Skeletal muscle satellite cell (primary cell): ENCODE measurements around the gene MAML3.
"Not testable (repeated sequence)": the region's sequence is repeated elsewhere in the genome, so short reads cannot be mapped to it uniquely, and the experiment has no call there.

Experiments
- H3K27me3 ChIP-seq: 2 replicates; pipeline ENCODE4 v1.7.0; 2013; ENCODE audit warnings: low read length; ENCODE audit not compliant: control insufficient read depth, insufficient read depth
- H3K36me3 ChIP-seq: 2 replicates; pipeline ENCODE4 v1.7.0; 2013; ENCODE audit warnings: mild to moderate bottlenecking, control low read depth, low read length; ENCODE audit not compliant: insufficient read depth
- H3K4me1 ChIP-seq: 2 replicates; pipeline ENCODE4 v1.7.0; 2013; ENCODE audit warnings: low read length; ENCODE audit not compliant: control insufficient read depth, insufficient read depth
- H3K4me2 ChIP-seq: 2 replicates; pipeline ENCODE4 v1.7.0; 2013; ENCODE audit warnings: mild to moderate bottlenecking, low read length
- H3K4me3 ChIP-seq: 2 replicates; pipeline ENCODE4 v1.7.0; 2013; ENCODE audit warnings: low read length
- H3K9ac ChIP-seq: 2 replicates; pipeline ENCODE4 v1.7.0; 2013; ENCODE audit warnings: mild to moderate bottlenecking, low read depth, low read length, moderate library complexity
- H3K9me3 ChIP-seq: replicated peaks from 2 replicates; pipeline ENCODE4 v1.7.0; 2013; ENCODE audit warnings: mild to moderate bottlenecking, control low read depth, low read length

The MAML3 gene

DNA sequence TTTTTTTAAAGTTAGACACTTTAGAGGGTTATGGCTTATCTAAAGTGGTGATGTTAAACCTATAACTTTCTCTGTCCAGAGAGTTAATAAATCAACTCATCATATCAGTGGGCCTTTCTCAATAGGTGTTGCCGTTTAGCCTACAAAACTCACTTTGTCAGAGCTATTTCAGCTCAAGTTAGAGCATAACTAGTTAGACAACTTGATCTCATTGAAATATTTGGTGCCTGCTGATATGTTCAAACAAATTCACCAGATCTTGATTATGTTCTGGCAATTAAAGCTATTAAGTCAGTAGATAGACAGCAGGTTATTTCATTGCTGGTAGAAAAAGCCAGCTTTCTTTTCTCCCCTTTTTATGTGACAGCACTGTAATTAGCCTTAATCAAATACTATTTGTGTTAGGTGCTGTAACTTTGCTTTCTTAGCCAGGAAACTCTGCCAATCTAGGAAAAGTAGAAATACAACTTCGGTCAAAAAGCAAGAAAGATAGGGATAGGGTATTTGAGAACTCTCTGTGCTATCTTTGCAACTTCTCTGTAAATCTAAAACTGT, 191.8 kb downstream of the MAML3 start:
- Histone ChIP-seq H3K9ac (no peak overlapping the region), H3K4me3 (no peak overlapping the region), H3K36me3 (no peaks in the 10 kb centered on the region), H3K4me2 (no peak overlapping the region), H3K27me3 (peaks cover 18% of the 10 kb centered on the region), H3K4me1 (no peaks in the 10 kb centered on the region), H3K9me3 (no peaks in the 10 kb centered on the region)

DNA sequence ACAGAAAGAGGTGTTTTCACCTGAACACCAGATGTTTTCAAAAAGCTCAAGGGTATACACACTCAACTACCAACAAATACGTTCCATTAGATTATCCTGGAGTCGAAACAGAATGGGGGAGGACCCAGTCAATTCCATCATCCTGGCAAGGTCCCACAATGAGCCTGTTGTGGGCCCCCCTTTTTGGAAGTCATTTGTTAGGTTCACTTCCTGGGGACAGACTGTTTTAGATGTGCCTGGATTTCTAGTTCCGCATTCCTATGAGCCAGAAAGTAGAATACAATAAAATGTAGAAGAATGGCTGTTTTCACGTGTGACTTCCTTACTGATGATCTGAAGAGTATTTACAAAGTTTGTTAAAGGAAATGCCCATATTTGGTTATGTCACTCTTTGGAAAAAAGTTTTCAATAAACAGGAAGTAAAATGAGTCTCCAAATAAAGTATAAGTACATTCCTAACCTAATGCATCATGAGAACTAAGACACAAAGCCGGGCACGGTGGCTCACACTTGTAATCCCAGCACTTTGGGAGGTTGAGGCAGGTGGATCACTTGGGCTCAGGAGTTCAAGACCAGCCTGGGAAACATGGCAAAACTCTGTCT, 192.5 kb downstream of the MAML3 start:
- Histone ChIP-seq H3K36me3 (no peaks in the 10 kb centered on the region), H3K27me3 (peaks cover 22% of the 10 kb centered on the region), H3K4me3 (no peak overlapping the region), H3K4me1 (no peaks in the 10 kb centered on the region), H3K9ac (no peak overlapping the region), H3K9me3 (no peaks in the 10 kb centered on the region), H3K4me2 (no peak overlapping the region)

DNA sequence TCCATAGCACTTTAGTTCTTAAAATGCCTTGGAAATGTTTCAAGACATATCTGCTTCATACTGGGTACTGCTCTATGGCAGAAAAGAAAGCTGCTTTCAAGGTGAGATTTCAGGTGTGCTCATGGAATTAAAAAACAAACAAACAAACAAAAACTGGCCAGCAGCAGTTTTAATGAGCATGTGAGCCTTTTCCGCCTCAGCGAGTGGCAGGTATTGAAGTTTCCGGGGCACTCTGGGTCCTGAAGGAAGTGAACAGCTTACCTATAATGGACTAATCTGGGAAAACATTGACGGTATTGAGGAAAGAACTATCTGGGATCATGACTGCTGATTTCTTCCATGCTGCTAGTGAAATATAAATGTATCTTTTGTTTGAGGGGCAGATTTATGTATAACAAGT, 194.6 kb downstream of the MAML3 start:
- H3K4me2 ChIP-seq = no peak overlapping the region
- no peaks in the 10 kb centered on the region for H3K4me1 ChIP-seq
- no peak overlapping the region for H3K9ac ChIP-seq
- no peak overlapping the region for H3K4me3 ChIP-seq
- no peaks in the 10 kb centered on the region for H3K9me3 ChIP-seq
- peaks cover 22% of the 10 kb centered on the region for H3K27me3 ChIP-seq
- no peaks in the 10 kb centered on the region for H3K36me3 ChIP-seq

DNA sequence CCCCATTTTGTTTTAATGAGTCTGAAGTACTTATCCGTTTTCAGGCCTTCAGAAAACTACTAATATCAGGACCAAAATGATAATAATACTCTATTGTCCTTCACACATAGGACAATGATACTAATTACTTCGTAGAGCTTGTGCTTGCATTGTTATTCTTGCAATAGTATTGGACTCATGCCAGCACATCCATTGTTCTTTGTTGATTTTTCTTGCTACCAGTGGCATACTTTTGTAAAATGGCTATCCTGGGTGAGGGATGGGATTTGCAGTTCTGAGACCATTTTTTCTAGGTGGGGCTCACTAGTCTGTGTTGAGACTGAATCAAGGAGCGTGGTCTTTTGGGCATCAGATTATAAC, 195.3 kb downstream of the MAML3 start:
- no peaks in the 10 kb centered on the region for H3K9me3 ChIP-seq
- no peak overlapping the region for H3K4me2 ChIP-seq
- no peak overlapping the region for H3K9ac ChIP-seq
- H3K27me3 ChIP-seq = peaks cover 22% of the 10 kb centered on the region
- no peaks in the 10 kb centered on the region for H3K36me3 ChIP-seq
- no peak overlapping the region for H3K4me3 ChIP-seq
- no peaks in the 10 kb centered on the region for H3K4me1 ChIP-seq

DNA sequence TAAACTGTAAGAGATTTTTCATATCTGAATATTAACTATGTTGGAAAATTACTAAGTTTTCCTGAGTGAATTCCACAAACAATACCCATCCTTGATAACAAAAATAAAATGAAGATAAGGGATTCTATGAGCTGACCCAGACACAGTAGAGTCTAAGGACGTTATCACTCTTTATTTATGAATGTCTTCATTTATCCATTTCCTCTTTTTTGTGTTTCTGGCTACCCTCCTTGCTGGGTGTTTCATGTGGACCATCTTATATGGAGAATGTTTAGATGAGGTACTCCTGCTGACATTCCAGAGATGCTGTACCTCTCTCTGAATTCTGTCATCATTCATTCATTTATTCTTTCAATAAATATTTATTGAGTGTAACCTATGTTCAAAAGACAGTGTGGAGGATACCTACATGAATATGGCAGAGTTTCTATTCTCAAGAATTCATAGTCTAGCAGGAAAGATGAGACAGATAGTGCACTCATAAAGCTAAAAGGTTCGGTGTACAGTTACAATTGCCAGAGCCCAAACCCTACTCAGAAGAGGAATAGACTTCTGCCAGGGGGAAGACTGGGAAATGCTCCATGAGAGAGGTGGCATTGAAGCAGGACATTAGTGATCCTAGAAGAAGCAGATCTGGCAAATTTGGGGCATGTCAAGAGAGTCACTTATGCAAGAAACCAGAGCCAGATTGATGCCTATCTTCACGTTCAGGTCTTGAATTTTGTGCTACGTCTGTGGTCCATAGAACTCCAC, 195.8 kb downstream of the MAML3 start:
- peaks cover 22% of the 10 kb centered on the region for H3K27me3 ChIP-seq

DNA sequence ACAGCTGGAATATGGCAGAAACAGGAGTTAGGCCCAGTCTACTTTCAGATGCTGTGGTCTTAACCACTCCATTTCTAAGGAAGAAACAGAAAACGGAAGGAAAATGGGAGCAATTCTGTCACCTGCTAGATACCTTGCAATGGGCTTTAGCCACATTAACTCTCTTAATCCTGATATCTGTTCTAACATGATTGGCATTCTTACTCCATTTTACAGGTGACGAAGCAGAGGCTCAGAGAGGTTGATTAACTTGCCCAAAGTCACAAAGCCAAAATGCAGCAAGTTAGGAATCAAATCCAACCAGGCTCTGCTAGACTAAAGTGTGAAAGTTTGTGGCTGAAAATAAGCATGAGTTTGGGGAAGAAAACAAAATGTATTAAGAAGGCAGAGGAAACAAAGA, 196.9 kb downstream of the MAML3 start:
- no peaks in the 10 kb centered on the region for H3K36me3 ChIP-seq
- H3K27me3 ChIP-seq = peaks cover 22% of the 10 kb centered on the region
- no peak overlapping the region for H3K4me3 ChIP-seq
- H3K9ac ChIP-seq = no peak overlapping the region
- H3K9me3 ChIP-seq = no peaks in the 10 kb centered on the region
- no peak overlapping the region for H3K4me2 ChIP-seq
- no peaks in the 10 kb centered on the region for H3K4me1 ChIP-seq

More for the DNA sequence above, 195.8 kb downstream of the MAML3 start:
- H3K9me3 ChIP-seq = no peaks in the 10 kb centered on the region
- H3K4me3 ChIP-seq = no peak overlapping the region
- H3K4me1 ChIP-seq = no peaks in the 10 kb centered on the region
- H3K36me3 ChIP-seq = no peaks in the 10 kb centered on the region
- no peak overlapping the region for H3K9ac ChIP-seq
- H3K4me2 ChIP-seq = no peak overlapping the region

DNA sequence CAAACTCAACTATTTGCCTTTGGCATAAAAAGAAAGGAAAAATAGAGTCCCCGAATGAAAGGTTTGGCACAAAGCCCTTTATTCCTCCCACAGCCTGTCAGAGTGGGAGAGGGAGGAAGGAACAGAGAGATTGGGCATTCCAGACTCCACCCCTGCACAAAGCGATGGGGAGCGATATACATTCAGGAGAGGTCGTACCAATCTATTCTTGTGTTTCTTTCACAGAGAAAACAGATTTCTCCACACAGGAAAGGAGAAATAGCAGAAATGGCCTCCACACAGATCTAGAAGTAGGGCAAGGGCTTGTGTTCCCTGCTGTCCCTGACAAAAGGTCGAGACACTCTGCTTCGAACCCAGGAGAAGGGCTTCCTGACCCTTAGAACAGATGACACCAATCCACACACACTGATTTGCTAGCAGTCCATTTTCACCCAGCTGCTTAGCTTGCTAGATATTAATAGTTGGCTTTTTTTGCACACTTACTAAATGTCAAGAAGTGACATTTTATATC, 197.4 kb downstream of the MAML3 start:
- Histone ChIP-seq H3K27me3 (peaks cover 22% of the 10 kb centered on the region), H3K9ac (no peak overlapping the region), H3K4me3 (no peak overlapping the region), H3K9me3 (no peaks in the 10 kb centered on the region), H3K4me1 (no peaks in the 10 kb centered on the region), H3K4me2 (no peak overlapping the region), H3K36me3 (no peaks in the 10 kb centered on the region)

DNA sequence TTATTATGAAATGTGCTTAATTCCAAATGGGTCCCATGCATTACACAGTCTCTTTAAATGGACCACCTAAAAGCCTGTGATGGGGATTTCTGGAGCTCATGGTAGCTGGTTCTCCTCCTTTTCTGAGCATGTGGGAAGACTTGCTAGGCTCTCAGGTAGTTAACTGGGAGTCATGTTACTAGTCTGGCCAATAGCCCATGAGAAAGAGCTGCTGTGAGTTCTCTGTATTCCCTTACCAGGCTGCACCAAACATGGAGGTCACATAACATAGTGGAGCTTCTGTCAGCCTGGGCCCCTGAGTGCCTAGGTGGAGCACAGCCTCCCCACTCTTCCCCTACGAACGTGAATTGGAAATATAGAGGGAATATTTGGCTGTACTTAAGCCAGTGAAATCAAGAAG, 198.4 kb downstream of the MAML3 start:
- Histone ChIP-seq H3K9me3 (no peaks in the 10 kb centered on the region), H3K4me1 (no peaks in the 10 kb centered on the region), H3K27me3 (peaks cover 17% of the 10 kb centered on the region), H3K36me3 (no peaks in the 10 kb centered on the region), H3K9ac (no peak overlapping the region), H3K4me3 (no peak overlapping the region), H3K4me2 (no peak overlapping the region)

DNA sequence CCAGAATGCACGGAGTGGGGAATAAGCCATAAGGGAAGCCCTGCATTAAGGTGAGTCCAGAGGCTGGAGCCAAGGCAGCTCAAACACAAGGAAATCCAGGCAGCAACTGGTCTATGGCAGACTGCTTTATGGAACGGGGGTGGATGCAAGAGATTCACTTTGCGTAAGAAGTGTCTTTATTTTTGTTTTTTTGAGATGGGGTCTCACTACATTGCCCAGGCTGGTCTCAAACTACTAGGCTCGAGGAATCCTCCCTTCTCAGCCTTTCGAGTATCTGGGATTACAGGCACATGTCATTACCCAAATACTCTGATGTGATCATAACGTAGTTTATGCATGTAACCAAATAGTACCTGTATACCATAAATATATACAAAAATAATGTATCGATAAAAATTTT, 199.5 kb downstream of the MAML3 start:
- Histone ChIP-seq H3K4me3 (no peak overlapping the region), H3K9ac (no peak overlapping the region), H3K4me2 (no peak overlapping the region), H3K36me3 (no peaks in the 10 kb centered on the region), H3K9me3 (no peaks in the 10 kb centered on the region), H3K4me1 (no peaks in the 10 kb centered on the region), H3K27me3 (peaks cover 6% of the 10 kb centered on the region)

DNA sequence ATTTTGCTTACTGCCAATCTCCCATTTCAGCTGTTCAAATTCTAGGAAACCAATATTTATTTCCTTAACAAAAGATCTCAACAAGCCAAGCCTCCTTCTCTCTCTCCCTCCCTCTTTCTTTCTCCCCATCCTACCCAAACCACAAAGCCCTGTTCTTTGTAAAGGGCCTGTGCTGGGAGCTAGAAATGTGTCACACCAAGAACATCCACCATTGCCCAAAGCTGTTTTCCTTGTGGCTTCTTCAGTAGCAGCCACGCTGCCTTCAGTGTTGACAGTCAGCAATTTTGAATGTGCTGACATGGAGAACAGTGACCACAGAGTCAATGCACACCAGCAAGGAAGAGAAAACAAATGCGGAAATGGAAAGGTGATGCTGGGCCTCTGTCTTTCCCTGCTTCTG, 203.0 kb downstream of the MAML3 start:
- Histone ChIP-seq H3K4me3 (no peak overlapping the region), H3K4me1 (peaks cover 16% of the 10 kb centered on the region), H3K9me3 (no peaks in the 10 kb centered on the region), H3K4me2 (no peak overlapping the region), H3K9ac (no peak overlapping the region), H3K27me3 (no peaks in the 10 kb centered on the region), H3K36me3 (no peaks in the 10 kb centered on the region)

DNA sequence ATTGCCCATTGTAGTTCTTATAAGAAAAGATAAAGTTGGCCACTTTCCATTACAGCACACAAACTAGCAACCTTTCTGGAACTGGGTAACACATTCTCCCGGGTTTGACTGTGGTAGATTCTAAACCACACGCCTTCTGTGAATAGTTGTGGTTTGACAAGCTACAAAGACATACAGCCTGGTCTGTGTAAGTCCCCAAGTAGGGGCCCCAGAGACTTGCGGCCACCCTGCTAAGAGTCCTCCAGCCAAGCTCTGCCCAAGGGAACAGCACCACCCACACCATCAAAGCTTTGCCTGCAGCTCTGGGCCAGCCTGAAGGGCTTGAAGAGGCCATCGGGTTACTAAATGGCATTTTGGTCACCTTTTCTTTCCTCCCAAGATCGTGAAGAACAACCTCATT, 203.4 kb downstream of the MAML3 start:
- Histone ChIP-seq H3K4me3 (no peak overlapping the region), H3K9me3 (no peaks in the 10 kb centered on the region), H3K27me3 (no peaks in the 10 kb centered on the region), H3K4me2 (no peak overlapping the region), H3K9ac (no peak overlapping the region), H3K4me1 (peaks cover 19% of the 10 kb centered on the region), H3K36me3 (no peaks in the 10 kb centered on the region)

DNA sequence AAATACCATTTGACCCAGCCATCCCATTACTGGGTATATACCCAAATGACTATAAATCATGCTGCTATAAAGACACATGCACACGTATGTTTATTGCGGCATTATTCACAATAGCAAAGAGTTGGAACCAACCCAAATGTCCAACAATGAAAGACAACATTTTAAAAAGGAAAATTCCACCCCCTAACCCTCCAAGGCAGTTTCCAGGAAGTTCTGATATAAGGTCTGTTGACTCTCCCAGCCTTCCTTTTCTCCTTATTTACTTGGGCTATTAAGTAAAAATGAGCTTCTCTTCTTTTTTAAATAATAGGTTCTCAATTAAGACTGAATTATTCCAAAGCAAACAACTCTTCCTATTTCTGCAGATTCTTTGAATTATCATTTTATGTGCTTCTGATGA, 209.1 kb downstream of the MAML3 start:
- not testable (repeated sequence) for H3K27me3 ChIP-seq, H3K4me2 ChIP-seq, H3K9ac ChIP-seq, H3K9me3 ChIP-seq, H3K36me3 ChIP-seq, H3K4me3 ChIP-seq
- peaks cover 19% of the 10 kb centered on the region for H3K4me1 ChIP-seq
